Measurements from ENCODE around the gene SYAP1. TPM values are rescaled to one million over a fixed set of nuclear protein-coding genes. Genes with fewer than 3 reads are reported as not detected.

Gene SYAP1
- total and polyA plus RNA-seq, 5 donors = 11.4 to 24.9 (median 17.2) TPM

GRCh38 chrX:16804923-16805464 is 85.6 kb downstream of the SYAP1 start:
- no peak overlapping the region for H3K27ac ChIP-seq (ENCODE audit: low read length)
- H3K27me3 ChIP-seq (ENCODE audit: control insufficient read depth, insufficient read depth) = no peaks in the 10 kb centered on the region
- no peaks in the 10 kb centered on the region for H3K9me3 ChIP-seq (ENCODE audit: control insufficient read depth, low read length)
- DNase-seq = no peak
- no peak overlapping the region for H3K4me3 ChIP-seq (ENCODE audit: low read length)
- peaks cover 1% of the 10 kb centered on the region for H3K4me1 ChIP-seq (ENCODE audit: control insufficient read depth, insufficient read depth, low read length)
- intact Hi-C loops (cut with DNase I) = no loop called here
- no peak for ATAC-seq
- 83% methylated on average over 8 of the region's 8 CpGs for WGBS

- ATAC-seq = peak; percentile 50 to 51
- no peak overlapping the region for H3K27ac ChIP-seq (ENCODE audit: low read length)
- no peaks in the 10 kb centered on the region for H3K4me1 ChIP-seq (ENCODE audit: control insufficient read depth, insufficient read depth, low read length)
- no peaks in the 10 kb centered on the region for H3K9me3 ChIP-seq (ENCODE audit: control insufficient read depth, low read length)
- DNase-seq = no peak
- intact Hi-C loops (cut with DNase I) = no loop called here
- no peak overlapping the region for H3K4me3 ChIP-seq (ENCODE audit: low read length)
- no peaks in the 10 kb centered on the region for H3K27me3 ChIP-seq (ENCODE audit: control insufficient read depth, insufficient read depth)
Observed at GRCh38 chrX:16807548-16807947, 88.1 kb downstream of the SYAP1 start.

GRCh38 chrX:16807976-16808542 is 88.6 kb downstream of the SYAP1 start:
- intact Hi-C loops (cut with DNase I) = no loop called here
- ATAC-seq (peak; percentile 83 to 84), DNase-seq (no peak)
- Histone ChIP-seq H3K4me3 (ENCODE audit: low read length) (peak overlapping the region; percentile 42), H3K9me3 (ENCODE audit: control insufficient read depth, low read length) (no peaks in the 10 kb centered on the region), H3K27me3 (ENCODE audit: control insufficient read depth, insufficient read depth) (no peaks in the 10 kb centered on the region), H3K27ac (ENCODE audit: low read length) (peak overlapping the region; percentile 68), H3K4me1 (ENCODE audit: control insufficient read depth, insufficient read depth, low read length) (no peaks in the 10 kb centered on the region)
- WGBS = 39% methylated on average over 4 of the region's 4 CpGs

- WGBS = 90% methylated on average over 1 of the region's 1 CpG
Observed at GRCh38 chrX:16814597-16814996, 95.2 kb downstream of the SYAP1 start.

More at GRCh38 chrX:16814597-16814996, 95.2 kb downstream of the SYAP1 start:
- intact Hi-C loops (cut with DNase I) = no loop called here
- Histone ChIP-seq H3K9me3 (ENCODE audit: control insufficient read depth, low read length) (no peaks in the 10 kb centered on the region), H3K4me3 (ENCODE audit: low read length) (no peak overlapping the region), H3K27me3 (ENCODE audit: control insufficient read depth, insufficient read depth) (no peaks in the 10 kb centered on the region), H3K4me1 (ENCODE audit: control insufficient read depth, insufficient read depth, low read length) (no peaks in the 10 kb centered on the region), H3K27ac (ENCODE audit: low read length) (no peak overlapping the region)
- DNase-seq (no peak), ATAC-seq (no peak)

Other genes starting within 250 kb of the SYAP1 start
- not detected for gene S100G, start 69.5 kb upstream of the SYAP1 start, total RNA-seq
- gene S100G, start 69.5 kb upstream of the SYAP1 start, polyA plus RNA-seq = not detected
- 1 to 10 TPM; 6.1 to 6.8 (median 6.2) TPM for gene CTPS2, start 6.9 kb upstream of the SYAP1 start, total RNA-seq
- 4.0 TPM for gene CTPS2, start 6.9 kb upstream of the SYAP1 start, polyA plus RNA-seq
- 1 to 10 TPM; 5.9 to 8.0 (median 7.1) TPM for gene TXLNG, start 66.9 kb downstream of the SYAP1 start, total RNA-seq
- gene TXLNG, start 66.9 kb downstream of the SYAP1 start, polyA plus RNA-seq = 4.6 TPM
- 10 to 100 TPM; 86.9 to 99.3 (median 92.3) TPM for gene RBBP7, start 150.8 kb downstream of the SYAP1 start, total RNA-seq
- gene RBBP7, start 150.8 kb downstream of the SYAP1 start, polyA plus RNA-seq = 118 TPM
- 10 to 100 TPM in 2 of 4 donors, 1 to 10 TPM in 2; 8.1 to 10.4 (median 9.5) TPM for gene REPS2, start 227.0 kb downstream of the SYAP1 start, total RNA-seq
- 3.4 TPM for gene REPS2, start 227.0 kb downstream of the SYAP1 start, polyA plus RNA-seq

All from right cardiac atrium (tissue), 5 donors.